MCF 10A (cell line): ENCODE data around the gene TRIM27. TPM values are rescaled to one million over a fixed set of nuclear protein-coding genes. Genes with fewer than 3 reads are reported as not detected.

Experiments used
- BruUV-seq: library from RNA; stranded (reverse); fragments of 400-500 nt; replicated peaks from 2 replicates; lab custom pipeline; 2021; lab: Mats Ljungman, UMichigan
- CTCF ChIA-PET: fragments of 300-600 bp; sonication (Branson Sonifier 250); formaldehyde crosslinking; extraction: SDS; loops from one replicate; lab custom pipeline; 2021; ENCODE audit warnings: antibody characterized with exemption, inconsistent platforms; lab: Yijun Ruan, JAX
- POLR2A ChIA-PET: fragments of 300-600, 350-650 bp; sonication (Branson Sonifier 250); formaldehyde crosslinking; extraction: SDS; loops from one replicate; lab custom pipeline; 2020; ENCODE audit warnings: antibody characterized with exemption, inconsistent platforms; lab: Yijun Ruan, JAX
- DNase-seq: peaks from one replicate; pipeline ENCODE4 v3.0.0-alpha.2; 2018; ENCODE audit not compliant: unreplicated experiment
- H3K27ac Mint-ChIP-seq: one replicate; pipeline ENCODE4 v1.8.0; 2022; ENCODE audit warnings: mild to moderate bottlenecking, low read depth, mixed read lengths; ENCODE audit not compliant: unreplicated experiment
- H3K27me3 Mint-ChIP-seq: one replicate; pipeline ENCODE4 v1.8.0; 2022; ENCODE audit warnings: mixed read lengths; ENCODE audit not compliant: insufficient read depth, unreplicated experiment
- H3K36me3 Mint-ChIP-seq: one replicate; pipeline ENCODE4 v1.8.0; 2022; ENCODE audit warnings: mild to moderate bottlenecking, moderate library complexity, mixed read lengths; ENCODE audit not compliant: insufficient read depth, unreplicated experiment
- H3K4me1 Mint-ChIP-seq: one replicate; pipeline ENCODE4 v1.8.0; 2022; ENCODE audit warnings: mixed read lengths; ENCODE audit not compliant: insufficient read depth, unreplicated experiment
- H3K4me3 Mint-ChIP-seq: one replicate; pipeline ENCODE4 v1.8.0; 2022; ENCODE audit warnings: mild to moderate bottlenecking, moderate library complexity, mixed read lengths; ENCODE audit not compliant: unreplicated experiment
- H3K9me3 Mint-ChIP-seq: one replicate; pipeline ENCODE4 v1.8.0; 2022; ENCODE audit warnings: mixed read lengths; ENCODE audit not compliant: unreplicated experiment
- intact Hi-C: fragments of 100-400 bp; cut with micrococcal nuclease; formaldehyde crosslinking; loops from 2 replicates; pipeline ENCODE4 v1.14.1; 2022
- total RNA-seq: library from RNA; stranded (reverse); gene quantifications from 2 replicates; pipeline ENCODE4 v1.2.3, GENCODE V29; 2022
- TF ChIP-seq, protein P1 (sequence below): fragments of 200-600 bp; IDR thresholded peaks from one replicate; pipeline ENCODE4 v1.8.0; 2022; ENCODE audit warnings: antibody characterized with exemption, mild to moderate bottlenecking; ENCODE audit not compliant: unreplicated experiment

Gene TRIM27
- total RNA-seq, 1 experiment from 2014 or later, result 68.9 TPM

- H3K4me1 Mint-ChIP-seq, result no peaks in the 10 kb centered on the region
- no peak overlapping the region for H3K4me3 Mint-ChIP-seq
- CTCF ChIA-PET, result interaction anchor here (0.6 kb wide), 1 partner anchor 63 kb away, joined by 3 read pairs; no protein-coding TSS in a partner anchor
- DNase-seq, result no peak
- intact Hi-C loops, result no loop called here
- TF ChIP-seq, protein P1, sequence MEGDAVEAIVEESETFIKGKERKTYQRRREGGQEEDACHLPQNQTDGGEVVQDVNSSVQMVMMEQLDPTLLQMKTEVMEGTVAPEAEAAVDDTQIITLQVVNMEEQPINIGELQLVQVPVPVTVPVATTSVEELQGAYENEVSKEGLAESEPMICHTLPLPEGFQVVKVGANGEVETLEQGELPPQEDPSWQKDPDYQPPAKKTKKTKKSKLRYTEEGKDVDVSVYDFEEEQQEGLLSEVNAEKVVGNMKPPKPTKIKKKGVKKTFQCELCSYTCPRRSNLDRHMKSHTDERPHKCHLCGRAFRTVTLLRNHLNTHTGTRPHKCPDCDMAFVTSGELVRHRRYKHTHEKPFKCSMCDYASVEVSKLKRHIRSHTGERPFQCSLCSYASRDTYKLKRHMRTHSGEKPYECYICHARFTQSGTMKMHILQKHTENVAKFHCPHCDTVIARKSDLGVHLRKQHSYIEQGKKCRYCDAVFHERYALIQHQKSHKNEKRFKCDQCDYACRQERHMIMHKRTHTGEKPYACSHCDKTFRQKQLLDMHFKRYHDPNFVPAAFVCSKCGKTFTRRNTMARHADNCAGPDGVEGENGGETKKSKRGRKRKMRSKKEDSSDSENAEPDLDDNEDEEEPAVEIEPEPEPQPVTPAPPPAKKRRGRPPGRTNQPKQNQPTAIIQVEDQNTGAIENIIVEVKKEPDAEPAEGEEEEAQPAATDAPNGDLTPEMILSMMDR, result no peak
- H3K9me3 Mint-ChIP-seq, result no peaks in the 10 kb centered on the region
- POLR2A ChIA-PET, result interaction anchor here (8.2 kb wide), 1 partner anchor 21 kb away, joined by 156 read pairs; the partner anchor contains the start of gene TRIM27
- H3K36me3 Mint-ChIP-seq, result peaks cover 78% of the 10 kb centered on the region
- no TSS peak for BruUV-seq
- no peaks in the 10 kb centered on the region for H3K27me3 Mint-ChIP-seq
- H3K27ac Mint-ChIP-seq, result no peak overlapping the region
Observed at GRCh38 chr6:28901831-28902230, 22.0 kb downstream of the TRIM27 start.

- intact Hi-C loops, result no loop called here
- no peak for DNase-seq
- POLR2A ChIA-PET, result interaction anchor here (8.2 kb wide), 1 partner anchor 22 kb away, joined by 156 read pairs; the partner anchor contains the start of gene TRIM27
- H3K9me3 Mint-ChIP-seq, result no peaks in the 10 kb centered on the region
- peaks cover 75% of the 10 kb centered on the region for H3K36me3 Mint-ChIP-seq
- no peaks in the 10 kb centered on the region for H3K4me1 Mint-ChIP-seq
- CTCF ChIA-PET, result no interaction called here
- no peak overlapping the region for H3K4me3 Mint-ChIP-seq
- no peak overlapping the region for H3K27ac Mint-ChIP-seq
- BruUV-seq, result no TSS peak
- H3K27me3 Mint-ChIP-seq, result no peaks in the 10 kb centered on the region
- TF ChIP-seq, protein P1, result no peak
Observed at GRCh38 chr6:28900577-28901256, 23.1 kb downstream of the TRIM27 start.

DNA sequence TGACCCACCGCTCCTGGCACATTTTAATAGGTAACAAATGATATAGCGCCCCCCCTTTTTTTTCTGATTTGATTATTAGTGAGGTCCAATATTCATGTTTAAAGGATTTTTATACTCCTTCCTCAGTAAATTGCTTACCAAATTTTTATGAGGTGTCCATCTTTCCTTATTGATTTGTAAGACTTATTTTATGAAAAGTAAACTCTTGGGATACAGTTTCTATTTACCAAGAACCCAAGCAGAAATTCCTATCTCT lies 25.1 kb downstream of the TRIM27 start:
- TF ChIP-seq, protein P1, result no peak
- intact Hi-C loops, result loop anchor here (5.0 kb wide), 2 partner anchors 141 to 171 kb away; no protein-coding TSS in a partner anchor
- H3K36me3 Mint-ChIP-seq, result peaks cover 61% of the 10 kb centered on the region
- no peaks in the 10 kb centered on the region for H3K9me3 Mint-ChIP-seq
- no TSS peak for BruUV-seq
- no peak for DNase-seq
- peak overlapping the region; percentile 90 for H3K4me3 Mint-ChIP-seq
- ChIA-PET POLR2A (interaction anchor here (0.7 to 8.2 kb wide), 6 partner anchors 12 to 86 kb away, joined by 3 to 156 read pairs (median 5); partner anchors contain the start of gene TRIM27), CTCF (interaction anchor here (0.7 kb wide), 1 partner anchor 41 kb away, joined by 3 read pairs; no protein-coding TSS in a partner anchor)
- no peaks in the 10 kb centered on the region for H3K27me3 Mint-ChIP-seq
- H3K27ac Mint-ChIP-seq, result peak overlapping the region; percentile 100
- no peaks in the 10 kb centered on the region for H3K4me1 Mint-ChIP-seq

GRCh38 chr6:28897369-28897745 lies 26.4 kb downstream of the TRIM27 start:
- no peak for DNase-seq
- Mint-ChIP-seq H3K36me3 (peaks cover 51% of the 10 kb centered on the region), H3K9me3 (no peaks in the 10 kb centered on the region), H3K27ac (peak overlapping the region; percentile 100), H3K4me1 (no peaks in the 10 kb centered on the region), H3K27me3 (no peaks in the 10 kb centered on the region), H3K4me3 (peak overlapping the region; percentile 90)
- POLR2A ChIA-PET, result interaction anchor here (0.9 to 8.2 kb wide), 17 partner anchors 8 to 170 kb away, joined by 3 to 156 read pairs (median 5); partner anchors contain the start of gene TRIM27
- BruUV-seq, result no TSS peak
- intact Hi-C loops, result loop anchor here (2.0 to 5.0 kb wide), 3 partner anchors 87 to 170 kb away; no protein-coding TSS in a partner anchor
- CTCF ChIA-PET, result no interaction called here
- TF ChIP-seq, protein P1, result no peak
